HepG2 (cell line): ENCODE results near the gene TMEM219. TPM values are rescaled to one million over a fixed set of nuclear protein-coding genes. Genes with fewer than 3 reads are reported as not detected.

ENCODE experiments used
- CENPX ChIP-seq: sonication (generic); formaldehyde crosslinking; IDR thresholded peaks from 2 replicates; pipeline ENCODE4 v1.9.0; 2021; ENCODE audit warnings: mild to moderate bottlenecking, missing genetic modification reagents, moderate library complexity
- HDAC6 ChIP-seq: fragments of 200-600 bp; sonication (generic); IDR thresholded peaks from 2 replicates; pipeline ENCODE4 v1.7.0; 2017; ENCODE audit warnings: mild to moderate bottlenecking, antibody characterized with exemption, low read length, low read depth
- HNF4A ChIP-seq: sonication (generic); formaldehyde crosslinking; IDR thresholded peaks from 2 replicates; pipeline ENCODE4 v1.4.0; 2020; ENCODE audit warnings: missing genetic modification reagents
- KLF6 ChIP-seq: IDR thresholded peaks from 2 replicates; pipeline ENCODE4 v1.8.0; 2016; ENCODE audit warnings: missing biosample characterization, missing genetic modification reagents
- PPARG ChIP-seq: conservative IDR thresholded peaks from 2 replicates; pipeline ENCODE4 v1.6.1; 2016; ENCODE audit warnings: missing biosample characterization, missing genetic modification reagents
- RFXANK ChIP-seq: IDR thresholded peaks from 2 replicates; pipeline ENCODE4 v1.6.1; 2016
- SRF ChIP-seq: IDR thresholded peaks from 2 replicates; pipeline ENCODE4 v1.6.1; 2011; ENCODE audit warnings: mild to moderate bottlenecking, low read depth, low read length, moderate library complexity
- TAF1 ChIP-seq: sonication (generic); formaldehyde crosslinking; IDR thresholded peaks from 2 replicates; pipeline ENCODE4 v1.4.0; 2020; ENCODE audit warnings: missing genetic modification reagents
- TCF12 ChIP-seq, 2 experiments: fragments of 450-650 bp in 1 of 2; sonication (generic) in 1 of 2; formaldehyde crosslinking in 1 of 2; IDR thresholded peaks; 2 replicates each; pipeline versions ENCODE4 v1.6.1 to v1.8.0; 2017 to 2022; ENCODE audit warnings: antibody characterized with exemption in 1 of 2, mild to moderate bottlenecking in 1 of 2, missing genetic modification reagents in 1 of 2, moderate library complexity in 1 of 2
- TOE1 ChIP-seq: sonication (generic); formaldehyde crosslinking; IDR thresholded peaks from 2 replicates; pipeline ENCODE4 v1.4.0; 2020; ENCODE audit warnings: mild to moderate bottlenecking, missing genetic modification reagents
- ZFP91 ChIP-seq: sonication (generic); formaldehyde crosslinking; IDR thresholded peaks from 2 replicates; pipeline ENCODE4 v1.9.0; 2022; ENCODE audit warnings: missing genetic modification reagents, mild to moderate bottlenecking, borderline replicate concordance
- ZNF264 ChIP-seq: sonication (generic); formaldehyde crosslinking; IDR thresholded peaks from 2 replicates; pipeline ENCODE4 v1.4.0; 2020; ENCODE audit warnings: missing genetic modification reagents
- ZNF451 ChIP-seq: sonication (generic); formaldehyde crosslinking; IDR thresholded peaks from 2 replicates; pipeline ENCODE4 v1.5.0; 2020; ENCODE audit warnings: mild to moderate bottlenecking, missing genetic modification reagents
- ZNF501 ChIP-seq: sonication (generic); formaldehyde crosslinking; IDR thresholded peaks from 2 replicates; pipeline ENCODE4 v1.5.1; 2020; ENCODE audit warnings: mild to moderate bottlenecking, moderate library complexity, missing genetic modification reagents
- ZNF512B ChIP-seq: sonication (generic); formaldehyde crosslinking; IDR thresholded peaks from 2 replicates; pipeline ENCODE4 v1.5.1; 2020; ENCODE audit warnings: missing genetic modification reagents, mild to moderate bottlenecking, borderline replicate concordance
- ZNF546 ChIP-seq: sonication (generic); formaldehyde crosslinking; conservative IDR thresholded peaks from 2 replicates; pipeline ENCODE4 v1.8.1; 2023; ENCODE audit warnings: mild to moderate bottlenecking, missing genetic modification reagents
- ZNF589 ChIP-seq: sonication (generic); formaldehyde crosslinking; conservative IDR thresholded peaks from 2 replicates; pipeline ENCODE4 v1.8.0; 2022; ENCODE audit warnings: mild to moderate bottlenecking, moderate library complexity, missing genetic modification reagents
- ZNF629 ChIP-seq: sonication (generic); formaldehyde crosslinking; conservative IDR thresholded peaks from 2 replicates; pipeline ENCODE4 v1.5.0; 2020; ENCODE audit warnings: missing genetic modification reagents
- ZNF678 ChIP-seq: sonication (generic); formaldehyde crosslinking; IDR thresholded peaks from 2 replicates; pipeline ENCODE4 v1.4.0; 2020; ENCODE audit warnings: mild to moderate bottlenecking, missing genetic modification reagents
- polyA plus RNA-seq, 8 experiments: library from polyadenylated mRNA; depleted of rRNA in 3 of 8; stranded (reverse) in 7 of 8; unstranded in 1 of 8; fragments of >200 nt; fragmentation: Illumina TruSeq in 4 of 8; extraction: Trizol in 4 of 8; gene quantifications; 2 replicates each; pipeline versions ENCODE4 v1.2.1 to v1.2.3, GENCODE V29; 2011 to 2016; ENCODE audit warnings: low read depth in 4 of 8, missing spikeins in 1 of 8, mixed read lengths in 1 of 8; ENCODE audit not compliant: insufficient read depth in 1 of 8
- total RNA-seq, 5 experiments: library from RNA; depleted of rRNA; stranded (reverse); fragments of >200 nt; fragmentation: Illumina TruSeq; extraction: Trizol; gene quantifications; 2 replicates each; pipeline ENCODE4 v1.2.3, GENCODE V29; 2016; ENCODE audit warnings: low read depth in 1 of 5
- TF ChIP-seq, protein P1 (sequence below): sonication (generic); formaldehyde crosslinking; IDR thresholded peaks from 2 replicates; pipeline ENCODE4 v1.5.0; 2020; ENCODE audit warnings: mild to moderate bottlenecking, missing genetic modification reagents, borderline replicate concordance
- TF ChIP-seq, protein P2 (sequence below): IDR thresholded peaks from 2 replicates; pipeline ENCODE4 v1.6.1; 2012; ENCODE audit warnings: low read depth, low read length, improper control_type of control experiment

The TMEM219 gene
- total and polyA plus RNA-seq, 2 of the 13 experiments (the other 11 are each of a cell fraction or from before 2014, with no cell fraction given) = 105 to 115 TPM

- TF ChIP-seq ZNF546 (peak; percentile 86), PPARG (CRISPR knock-in tag) (peak; percentile 71), HDAC6 (no peak), HNF4A (CRISPR knock-in tag) (peak; percentile 40; the same call in 1 of the 2 replicates), KLF6 (CRISPR knock-in tag) (peak; percentile 71; the same call in 1 of the 2 replicates), ZNF264 (peak; percentile 92; the same call in 1 of the 2 replicates), ZFP91 (CRISPR knock-in tag) (peak; percentile 93), ZNF678 (peak; percentile 72; the same call in 1 of the 2 replicates), CENPX (CRISPR knock-in tag) (no peak), ZNF629 (CRISPR knock-in tag) (no peak), SRF (no peak), TCF12 (IDR thresholded peaks at IDR 0.05) (no peak), TCF12 (CRISPR knock-in tag; IDR thresholded peaks at IDR 0.05) (peak; percentile 70; the same call in 1 of the 2 replicates), TOE1 (CRISPR knock-in tag) (no peak), ZNF501 (CRISPR knock-in tag) (peak; percentile 97), TAF1 (CRISPR knock-in tag) (peak; percentile 83), ZNF589 (CRISPR knock-in tag) (peak; percentile 92), RFXANK (CRISPR knock-in tag) (peak; percentile 96), ZNF512B (CRISPR knock-in tag) (no peak), ZNF451 (CRISPR knock-in tag) (peak; percentile 69; the same call in 1 of the 2 replicates)
- TF ChIP-seq, protein P1, sequence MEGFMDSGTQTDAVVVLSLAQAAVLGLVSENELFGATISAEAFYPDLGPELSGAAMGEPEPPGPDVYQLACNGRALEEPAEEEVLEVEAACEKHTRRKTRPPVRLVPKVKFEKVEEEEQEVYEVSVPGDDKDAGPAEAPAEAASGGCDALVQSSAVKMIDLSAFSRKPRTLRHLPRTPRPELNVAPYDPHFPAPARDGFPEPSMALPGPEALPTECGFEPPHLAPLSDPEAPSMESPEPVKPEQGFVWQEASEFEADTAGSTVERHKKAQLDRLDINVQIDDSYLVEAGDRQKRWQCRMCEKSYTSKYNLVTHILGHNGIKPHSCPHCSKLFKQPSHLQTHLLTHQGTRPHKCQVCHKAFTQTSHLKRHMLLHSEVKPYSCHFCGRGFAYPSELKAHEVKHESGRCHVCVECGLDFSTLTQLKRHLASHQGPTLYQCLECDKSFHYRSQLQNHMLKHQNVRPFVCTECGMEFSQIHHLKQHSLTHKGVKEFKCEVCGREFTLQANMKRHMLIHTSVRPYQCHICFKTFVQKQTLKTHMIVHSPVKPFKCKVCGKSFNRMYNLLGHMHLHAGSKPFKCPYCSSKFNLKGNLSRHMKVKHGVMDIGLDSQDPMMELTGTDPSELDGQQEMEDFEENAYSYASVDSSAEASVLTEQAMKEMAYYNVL (CRISPR knock-in tag) = peak; percentile 75
- TF ChIP-seq, protein P2, sequence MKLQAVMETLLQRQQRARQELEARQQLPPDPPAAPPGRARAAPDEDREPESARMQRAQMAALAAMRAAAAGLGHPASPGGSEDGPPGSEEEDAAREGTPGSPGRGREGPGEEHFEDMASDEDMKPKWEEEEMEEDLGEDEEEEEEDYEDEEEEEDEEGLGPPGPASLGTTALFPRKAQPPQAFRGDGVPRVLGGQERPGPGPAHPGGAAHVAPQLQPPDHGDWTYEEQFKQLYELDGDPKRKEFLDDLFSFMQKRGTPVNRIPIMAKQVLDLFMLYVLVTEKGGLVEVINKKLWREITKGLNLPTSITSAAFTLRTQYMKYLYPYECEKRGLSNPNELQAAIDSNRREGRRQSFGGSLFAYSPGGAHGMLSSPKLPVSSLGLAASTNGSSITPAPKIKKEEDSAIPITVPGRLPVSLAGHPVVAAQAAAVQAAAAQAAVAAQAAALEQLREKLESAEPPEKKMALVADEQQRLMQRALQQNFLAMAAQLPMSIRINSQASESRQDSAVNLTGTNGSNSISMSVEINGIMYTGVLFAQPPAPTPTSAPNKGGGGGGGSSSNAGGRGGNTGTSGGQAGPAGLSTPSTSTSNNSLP = peak; percentile 9; the same call in 1 of the 2 replicates
These were observed 11.7 kb downstream of the TMEM219 start, which contains the start of gene TAOK2 (continued) for GRCh38 chr16:29973384-29974246.
